AG20443 (cell line): ENCODE measurements around the gene PRSS22.
A peak's percentile ranks its signal among the peaks of the same experiment; 100 is the strongest.

ENCODE experiments used
- DNase-seq: peaks from one replicate; pipeline ENCODE4 v3.0.0; 2012; ENCODE audit warnings: low spot score, mixed read lengths

Gene PRSS22

GRCh38 chr16:2881783-2882649, 24.0 kb upstream of the PRSS22 start:
- DNase-seq, result no peak

DNA sequence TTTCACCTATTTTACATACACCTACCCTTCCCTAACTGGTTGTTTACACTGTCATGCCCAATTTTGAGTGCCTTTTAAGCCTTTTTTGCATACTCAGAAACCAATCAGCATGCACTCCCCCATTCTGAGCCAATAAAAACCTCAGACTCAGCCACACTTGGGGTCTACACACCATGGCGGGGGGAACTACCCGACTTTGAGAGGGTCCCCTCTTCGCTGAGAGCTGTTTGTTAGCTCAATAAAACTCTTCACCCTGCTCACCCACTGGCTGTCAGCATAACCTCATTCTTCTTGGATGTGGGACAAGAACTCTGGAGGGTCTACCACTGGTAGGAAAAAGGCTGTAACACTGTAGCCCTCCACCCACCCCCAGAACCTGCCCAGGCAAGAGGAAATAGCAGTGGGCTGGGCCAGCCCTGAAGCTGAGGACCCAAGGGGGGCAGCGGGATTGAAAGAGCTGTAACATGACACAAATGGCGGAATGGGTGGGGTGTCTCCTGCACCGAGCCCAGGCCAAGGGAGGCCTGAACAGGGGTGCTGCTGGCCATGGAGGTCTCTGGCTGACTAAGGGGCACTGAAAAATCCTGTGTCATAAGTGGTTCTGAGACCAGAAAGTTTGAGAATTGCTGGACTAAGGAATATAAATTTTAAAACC, 22.0 kb upstream of the PRSS22 start:
- no peak for DNase-seq

- DNase-seq, result peak; percentile 88
Observed at GRCh38 chr16:2874912-2875362, 17.0 kb upstream of the PRSS22 start.

GRCh38 chr16:2874032-2874911, 16.3 kb upstream of the PRSS22 start:
- no peak for DNase-seq

- no peak for DNase-seq
Observed at GRCh38 chr16:2871926-2872325, 14.0 kb upstream of the PRSS22 start.

- peak; percentile 98 for DNase-seq
Observed at GRCh38 chr16:2867987-2868789, 10.2 kb upstream of the PRSS22 start.

DNA sequence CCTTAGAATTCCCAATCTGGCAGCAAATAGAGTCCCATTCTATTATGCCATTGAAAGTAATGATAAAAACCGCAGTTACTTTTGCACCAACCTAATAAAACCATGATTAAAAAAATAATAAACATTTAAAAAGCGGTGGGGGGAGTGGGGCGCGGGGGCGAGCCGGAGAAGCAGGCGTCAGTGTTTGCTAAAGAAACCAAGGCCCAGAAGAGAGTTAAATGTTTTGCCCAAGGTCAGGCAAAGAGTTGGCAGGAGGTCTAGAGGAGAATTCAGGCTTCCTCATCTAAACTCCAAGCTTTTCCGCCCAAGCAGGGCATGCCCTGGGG, 9.7 kb upstream of the PRSS22 start:
- no peak for DNase-seq

DNA sequence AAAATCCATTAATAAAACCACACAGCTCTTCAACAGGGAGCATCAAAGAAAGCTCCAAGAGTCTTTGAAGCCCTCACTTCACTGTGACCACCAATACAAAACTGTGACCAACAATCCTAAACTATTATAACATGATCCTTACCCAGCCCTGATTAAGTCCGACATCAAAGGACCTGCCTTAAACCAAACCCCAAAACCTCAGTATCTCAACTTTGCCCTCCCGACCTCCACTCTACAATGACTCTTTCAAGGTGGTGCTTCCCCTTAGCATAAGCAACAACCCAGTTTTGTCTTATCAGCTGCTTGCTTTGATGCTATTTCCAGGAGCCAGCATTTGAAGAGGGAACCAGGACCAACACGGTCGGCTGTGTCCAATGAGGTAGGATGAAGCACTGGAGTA, 8.5 kb upstream of the PRSS22 start:
- DNase-seq, result no peak

- no peak for DNase-seq
Observed at GRCh38 chr16:2865651-2866050, 7.7 kb upstream of the PRSS22 start.

- DNase-seq, result no peak
Observed at GRCh38 chr16:2860826-2861567, 3.0 kb upstream of the PRSS22 start.

DNA sequence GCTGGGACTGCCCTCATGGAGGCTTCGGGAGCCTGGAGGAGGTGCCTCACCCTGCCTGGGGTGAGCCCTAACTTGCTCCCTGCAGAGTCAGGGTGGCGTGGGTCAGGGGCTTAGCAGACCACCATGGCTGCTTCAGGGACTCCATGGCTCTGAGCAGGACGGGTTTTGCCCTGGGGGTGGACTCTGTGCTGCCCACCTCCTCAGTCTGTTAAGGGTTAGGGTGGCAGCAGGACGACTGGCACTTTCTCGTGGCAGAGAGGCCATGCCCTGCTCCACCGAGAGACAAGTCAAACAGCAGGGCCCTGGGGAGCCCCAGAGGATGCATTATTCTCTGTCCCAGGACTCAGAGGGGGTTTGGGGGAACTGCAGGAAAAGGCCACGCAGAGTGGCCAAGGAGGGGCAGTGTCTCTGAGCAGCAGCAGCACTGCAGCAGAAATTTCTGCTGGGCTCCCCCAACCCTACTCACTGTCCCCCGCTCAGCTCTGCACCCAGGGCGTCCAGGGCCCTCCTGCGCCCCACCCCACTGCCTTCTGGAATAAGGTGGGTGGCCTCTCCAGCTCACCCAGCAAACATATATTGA, 1.8 kb upstream of the PRSS22 start:
- DNase-seq, result no peak

DNA sequence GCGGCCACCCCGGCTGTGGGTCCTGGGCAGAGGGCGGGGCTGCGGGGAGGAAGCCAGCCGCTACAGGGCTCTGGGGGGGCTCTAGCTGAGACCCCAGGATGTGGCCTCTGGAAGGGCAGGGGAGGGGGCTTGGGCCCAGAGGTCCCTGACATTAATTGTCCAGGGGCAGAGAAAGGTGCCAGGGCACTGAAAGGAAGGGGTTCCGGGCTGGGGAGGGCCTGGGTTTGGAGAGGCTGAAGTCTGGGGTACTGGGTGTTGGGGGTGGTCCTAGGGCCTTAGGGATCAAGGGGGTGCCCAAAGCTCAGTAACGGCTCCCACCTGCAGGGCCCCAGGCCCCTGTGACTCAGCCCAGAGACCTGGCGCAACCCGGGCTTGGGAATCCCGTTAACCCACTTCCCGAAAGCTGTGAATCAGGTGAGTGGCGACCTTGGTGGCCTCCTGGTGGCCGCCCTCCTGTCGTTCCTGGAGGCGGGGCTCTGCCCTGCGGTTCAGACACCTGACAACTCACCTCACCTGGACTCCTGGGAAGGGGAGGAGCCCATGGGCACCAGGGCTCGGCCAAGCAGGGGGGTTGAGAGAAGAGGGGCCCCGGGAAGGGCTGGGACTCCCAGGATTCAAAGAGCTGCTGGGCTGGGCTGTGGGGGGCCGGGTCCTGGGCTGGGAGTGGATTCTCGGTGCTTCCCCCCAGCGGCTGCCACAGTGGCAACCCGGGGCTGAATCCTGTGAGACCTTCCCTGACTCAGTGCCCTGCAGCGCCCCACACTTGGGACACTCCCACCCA, 465 bp upstream of the PRSS22 start:
- peak; percentile 9 for DNase-seq

- DNase-seq, result peak; percentile 4
Observed at GRCh38 chr16:2856686-2857450, 1.1 kb downstream of the PRSS22 start.

GRCh38 chr16:2856061-2856670, 1.8 kb downstream of the PRSS22 start:
- DNase-seq, result peak; percentile 32

GRCh38 chr16:2855536-2855935, 2.4 kb downstream of the PRSS22 start:
- DNase-seq, result peak; percentile 5

DNA sequence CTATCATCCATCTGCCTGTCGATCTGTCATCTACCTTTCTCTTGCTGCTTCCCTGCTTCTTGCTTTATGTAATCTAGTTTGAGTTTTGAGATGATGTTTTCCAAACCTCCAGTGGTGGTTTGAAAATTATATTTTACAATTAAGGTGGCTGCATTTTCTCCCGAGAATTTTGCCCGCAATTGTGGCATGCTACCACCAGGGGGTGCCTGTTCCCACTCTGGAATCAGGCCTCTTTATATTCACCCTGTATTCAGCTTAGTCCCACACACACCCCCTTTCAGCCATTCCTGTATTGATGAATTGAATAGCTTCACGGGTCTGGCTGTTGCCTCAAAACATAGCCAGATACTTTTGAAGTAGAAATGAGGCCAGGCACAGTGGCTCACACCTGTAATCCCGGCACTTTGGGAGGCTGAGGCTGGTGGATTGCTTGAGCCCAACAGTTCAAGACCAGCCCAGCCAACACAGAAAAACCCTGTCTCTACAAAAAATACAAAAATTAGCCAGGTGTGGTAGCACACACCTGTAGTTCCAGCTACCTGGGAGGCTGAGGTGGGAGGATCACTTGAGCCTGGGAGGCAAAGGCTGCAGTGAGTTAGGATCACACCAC, 3.2 kb downstream of the PRSS22 start:
- DNase-seq, result peak; percentile 12

DNA sequence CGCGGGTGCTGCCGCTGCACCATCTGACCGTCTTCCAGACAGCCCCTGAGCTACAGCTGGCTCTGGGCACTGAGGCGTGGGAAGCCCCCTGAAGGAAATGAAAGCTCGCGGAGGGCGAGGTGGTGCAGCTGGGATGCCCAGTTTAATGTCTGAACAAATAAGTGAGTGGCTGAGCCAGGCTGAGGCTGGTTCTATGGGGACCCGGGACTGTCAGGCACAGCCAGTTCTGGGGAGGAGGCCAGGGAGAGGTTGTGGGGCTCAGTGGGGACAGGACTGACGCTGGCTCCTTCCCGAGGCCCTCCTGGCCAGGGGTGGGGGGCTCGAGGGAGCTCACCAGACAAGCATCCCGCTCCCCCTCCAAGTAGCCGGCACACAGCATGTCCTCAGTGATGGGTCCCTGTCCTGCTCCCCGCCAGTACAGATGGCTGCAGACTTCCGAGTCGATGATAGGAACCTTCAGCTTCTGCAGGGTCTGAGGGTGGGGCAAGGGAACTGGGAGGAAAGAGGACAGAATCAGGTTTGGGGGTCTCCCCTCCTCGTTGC, 4.4 kb downstream of the PRSS22 start:
- no peak for DNase-seq
